Measurements from ENCODE around the gene DENND1B.

The DENND1B gene

GRCh38 chr1:197572169-197572568 lies 203.1 kb downstream of the DENND1B start:
- Histone ChIP-seq H2AFZ (ENCODE audit: low read depth, low read length) (no peak overlapping the region), H3K36me3 (ENCODE audit: insufficient read depth, low read length) (peaks cover 36% of the 10 kb centered on the region), H3K4me3 (ENCODE audit: low read depth in 1 of 2, low read length in 2 of 2) (no peak overlapping the region), H3K4me2 (ENCODE audit: insufficient read depth, low read length) (no peak overlapping the region), H3K79me2 (ENCODE audit: insufficient read depth, low read length) (no peaks in the 10 kb centered on the region), H4K20me1 (ENCODE audit: insufficient read depth, low read length) (no peaks in the 10 kb centered on the region), H3K27ac (ENCODE audit: low read length) (no peak overlapping the region), H3K9ac (ENCODE audit: low read depth, low read length) (no peak overlapping the region), H3K4me1 (ENCODE audit: insufficient read depth, low read length) (no peaks in the 10 kb centered on the region), H3K9me3 (ENCODE audit: insufficient read depth, low read length, severe bottlenecking) (peaks cover 18% of the 10 kb centered on the region), H3K27me3 (ENCODE audit: insufficient read depth, low read length, poor library complexity) (no peaks in the 10 kb centered on the region)
- TF ChIP-seq EZH2 (IDR thresholded peaks at IDR 0.05; ENCODE audit: borderline replicate concordance, low read depth, low read length, severe bottlenecking) = no peak
- TF ChIP-seq, protein P1, sequence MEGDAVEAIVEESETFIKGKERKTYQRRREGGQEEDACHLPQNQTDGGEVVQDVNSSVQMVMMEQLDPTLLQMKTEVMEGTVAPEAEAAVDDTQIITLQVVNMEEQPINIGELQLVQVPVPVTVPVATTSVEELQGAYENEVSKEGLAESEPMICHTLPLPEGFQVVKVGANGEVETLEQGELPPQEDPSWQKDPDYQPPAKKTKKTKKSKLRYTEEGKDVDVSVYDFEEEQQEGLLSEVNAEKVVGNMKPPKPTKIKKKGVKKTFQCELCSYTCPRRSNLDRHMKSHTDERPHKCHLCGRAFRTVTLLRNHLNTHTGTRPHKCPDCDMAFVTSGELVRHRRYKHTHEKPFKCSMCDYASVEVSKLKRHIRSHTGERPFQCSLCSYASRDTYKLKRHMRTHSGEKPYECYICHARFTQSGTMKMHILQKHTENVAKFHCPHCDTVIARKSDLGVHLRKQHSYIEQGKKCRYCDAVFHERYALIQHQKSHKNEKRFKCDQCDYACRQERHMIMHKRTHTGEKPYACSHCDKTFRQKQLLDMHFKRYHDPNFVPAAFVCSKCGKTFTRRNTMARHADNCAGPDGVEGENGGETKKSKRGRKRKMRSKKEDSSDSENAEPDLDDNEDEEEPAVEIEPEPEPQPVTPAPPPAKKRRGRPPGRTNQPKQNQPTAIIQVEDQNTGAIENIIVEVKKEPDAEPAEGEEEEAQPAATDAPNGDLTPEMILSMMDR (IDR thresholded peaks at IDR 0.05; ENCODE audit: borderline replicate concordance, extremely low read depth, low read length, poor library complexity, severe bottlenecking) = no peak
- DNase-seq (no peak), ATAC-seq (ENCODE audit: insufficient read depth, low read depth) (no peak)

DNA sequence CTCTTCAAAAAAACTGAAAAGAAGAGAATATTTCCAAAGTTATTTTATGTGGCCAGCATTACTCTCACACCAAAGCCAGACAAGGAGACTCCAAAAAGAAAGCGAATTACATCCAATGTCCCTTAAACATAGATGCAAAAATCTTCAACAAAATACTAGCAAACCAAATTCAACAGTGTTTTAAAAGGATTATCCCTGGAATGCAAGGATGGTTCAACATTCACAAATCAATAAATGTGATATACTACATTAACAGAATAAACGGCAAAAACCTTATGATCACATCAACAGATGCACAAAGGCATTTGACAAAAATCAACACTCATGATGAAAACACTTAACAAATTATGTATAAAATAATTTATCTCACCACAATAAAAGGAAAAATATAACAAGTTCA lies 207.8 kb downstream of the DENND1B start:
- no peaks in the 10 kb centered on the region for H3K4me1 ChIP-seq (ENCODE audit: insufficient read depth, low read length)
- H3K9ac ChIP-seq (ENCODE audit: low read depth, low read length) = no peak overlapping the region
- no peak overlapping the region for H2AFZ ChIP-seq (ENCODE audit: low read depth, low read length)
- TF ChIP-seq EZH2 (IDR thresholded peaks at IDR 0.05; ENCODE audit: borderline replicate concordance, low read depth, low read length, severe bottlenecking) = no peak
- TF ChIP-seq, protein P1 (IDR thresholded peaks at IDR 0.05; ENCODE audit: borderline replicate concordance, extremely low read depth, low read length, poor library complexity, severe bottlenecking) = no peak
- ATAC-seq (ENCODE audit: insufficient read depth, low read depth) (no peak), DNase-seq (no peak)
- H3K4me3 ChIP-seq (ENCODE audit: low read depth in 1 of 2, low read length in 2 of 2) = no peak overlapping the region
- H3K79me2 ChIP-seq (ENCODE audit: insufficient read depth, low read length) = no peaks in the 10 kb centered on the region
- H3K9me3 ChIP-seq (ENCODE audit: insufficient read depth, low read length, severe bottlenecking) = peaks cover 22% of the 10 kb centered on the region
- H3K27me3 ChIP-seq (ENCODE audit: insufficient read depth, low read length, poor library complexity) = no peaks in the 10 kb centered on the region
- H3K4me2 ChIP-seq (ENCODE audit: insufficient read depth, low read length) = no peak overlapping the region
- H3K36me3 ChIP-seq (ENCODE audit: insufficient read depth, low read length) = peaks cover 40% of the 10 kb centered on the region
- H3K27ac ChIP-seq (ENCODE audit: low read length) = no peak overlapping the region
- H4K20me1 ChIP-seq (ENCODE audit: insufficient read depth, low read length) = no peaks in the 10 kb centered on the region

DNA sequence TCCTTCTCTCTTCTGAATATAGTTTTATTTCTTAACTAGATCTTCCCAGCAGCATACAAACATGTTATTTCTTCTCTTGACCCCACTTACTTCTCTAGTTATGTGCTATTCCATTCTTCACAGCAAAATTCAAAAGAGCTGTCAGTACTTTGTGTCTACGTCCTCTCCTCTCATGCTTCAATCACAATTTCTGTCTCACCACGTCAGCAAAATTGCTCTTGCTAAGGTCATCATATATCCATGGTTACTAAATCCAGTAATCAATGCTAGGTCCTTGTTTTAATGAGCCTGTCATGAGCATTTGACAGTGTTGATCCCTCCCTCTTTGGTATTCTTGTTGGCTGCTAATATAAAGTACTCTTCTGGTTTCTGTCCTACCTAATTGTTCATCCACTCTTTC lies 214.2 kb downstream of the DENND1B start:
- H3K4me3 ChIP-seq (ENCODE audit: low read depth in 1 of 2, low read length in 2 of 2) = no peak overlapping the region
- no peak overlapping the region for H3K27ac ChIP-seq (ENCODE audit: low read length)
- H3K9ac ChIP-seq (ENCODE audit: low read depth, low read length) = no peak overlapping the region
- ATAC-seq (ENCODE audit: insufficient read depth, low read depth) (no peak), DNase-seq (no peak)
- TF ChIP-seq EZH2 (IDR thresholded peaks at IDR 0.05; ENCODE audit: borderline replicate concordance, low read depth, low read length, severe bottlenecking) = no peak
- TF ChIP-seq, protein P1 (IDR thresholded peaks at IDR 0.05; ENCODE audit: borderline replicate concordance, extremely low read depth, low read length, poor library complexity, severe bottlenecking) = no peak
- H3K27me3 ChIP-seq (ENCODE audit: insufficient read depth, low read length, poor library complexity) = no peaks in the 10 kb centered on the region
- H3K9me3 ChIP-seq (ENCODE audit: insufficient read depth, low read length, severe bottlenecking) = no peaks in the 10 kb centered on the region
- no peaks in the 10 kb centered on the region for H4K20me1 ChIP-seq (ENCODE audit: insufficient read depth, low read length)
- no peak overlapping the region for H3K4me2 ChIP-seq (ENCODE audit: insufficient read depth, low read length)
- peaks cover 18% of the 10 kb centered on the region; the same call in 1 of the 2 replicates for H3K36me3 ChIP-seq (ENCODE audit: insufficient read depth, low read length)
- H3K4me1 ChIP-seq (ENCODE audit: insufficient read depth, low read length) = no peaks in the 10 kb centered on the region
- H2AFZ ChIP-seq (ENCODE audit: low read depth, low read length) = no peak overlapping the region
- H3K79me2 ChIP-seq (ENCODE audit: insufficient read depth, low read length) = no peaks in the 10 kb centered on the region

DNA sequence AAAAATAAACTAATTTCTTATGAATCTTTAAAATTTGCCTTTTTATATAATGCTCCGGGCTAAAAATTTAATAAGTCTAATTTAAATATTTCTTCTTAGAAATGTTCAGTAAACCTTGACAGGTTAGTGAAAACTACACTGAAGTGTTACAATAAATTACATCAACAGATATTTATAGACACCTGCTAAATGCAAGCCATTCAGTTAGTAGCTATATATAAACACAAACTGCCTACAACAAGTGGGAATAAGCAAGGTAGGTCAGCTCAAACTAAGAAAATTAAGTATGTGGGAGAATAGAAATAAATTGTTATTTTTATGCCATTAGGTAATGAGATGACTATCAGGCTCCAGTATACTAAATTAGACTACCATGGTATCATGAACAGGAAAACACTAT lies 215.6 kb downstream of the DENND1B start:
- Histone ChIP-seq H2AFZ (ENCODE audit: low read depth, low read length) (no peak overlapping the region), H3K27me3 (ENCODE audit: insufficient read depth, low read length, poor library complexity) (no peaks in the 10 kb centered on the region), H3K4me3 (ENCODE audit: low read depth in 1 of 2, low read length in 2 of 2) (no peak overlapping the region), H3K9me3 (ENCODE audit: insufficient read depth, low read length, severe bottlenecking) (no peaks in the 10 kb centered on the region), H3K79me2 (ENCODE audit: insufficient read depth, low read length) (no peaks in the 10 kb centered on the region), H3K4me1 (ENCODE audit: insufficient read depth, low read length) (no peaks in the 10 kb centered on the region), H3K9ac (ENCODE audit: low read depth, low read length) (no peak overlapping the region), H3K36me3 (ENCODE audit: insufficient read depth, low read length) (peaks cover 18% of the 10 kb centered on the region; the same call in 1 of the 2 replicates), H3K27ac (ENCODE audit: low read length) (no peak overlapping the region), H3K4me2 (ENCODE audit: insufficient read depth, low read length) (no peak overlapping the region), H4K20me1 (ENCODE audit: insufficient read depth, low read length) (no peaks in the 10 kb centered on the region)
- no peak for TF ChIP-seq EZH2 (IDR thresholded peaks at IDR 0.05; ENCODE audit: borderline replicate concordance, low read depth, low read length, severe bottlenecking)
- TF ChIP-seq, protein P1 (IDR thresholded peaks at IDR 0.05; ENCODE audit: borderline replicate concordance, extremely low read depth, low read length, poor library complexity, severe bottlenecking) = no peak
- DNase-seq (no peak), ATAC-seq (ENCODE audit: insufficient read depth, low read depth) (no peak)
